ENCODE results near the gene ATP6V1C2. TPM values are rescaled to one million over a fixed set of nuclear protein-coding genes. Genes with fewer than 3 reads are reported as not detected.

Gene ATP6V1C2
- total and polyA plus RNA-seq, 2 donors (not counting 1 experiment from before 2014, with no cell fraction given): under 0.01 TPM; not detected in 1

GRCh38 chr2:10788855-10789254 lies 67.4 kb downstream of the ATP6V1C2 start:
- no peaks in the 10 kb centered on the region for H3K79me2 ChIP-seq (ENCODE audit: control insufficient read depth, insufficient read depth, low read length)
- peaks cover 24% of the 10 kb centered on the region for H3K36me3 ChIP-seq (ENCODE audit: control insufficient read depth, insufficient read depth, low read length)
- TF ChIP-seq EZH2 (IDR thresholded peaks at IDR 0.05; ENCODE audit: low read length, missing control alignments): no peak
- TF ChIP-seq, protein P1, sequence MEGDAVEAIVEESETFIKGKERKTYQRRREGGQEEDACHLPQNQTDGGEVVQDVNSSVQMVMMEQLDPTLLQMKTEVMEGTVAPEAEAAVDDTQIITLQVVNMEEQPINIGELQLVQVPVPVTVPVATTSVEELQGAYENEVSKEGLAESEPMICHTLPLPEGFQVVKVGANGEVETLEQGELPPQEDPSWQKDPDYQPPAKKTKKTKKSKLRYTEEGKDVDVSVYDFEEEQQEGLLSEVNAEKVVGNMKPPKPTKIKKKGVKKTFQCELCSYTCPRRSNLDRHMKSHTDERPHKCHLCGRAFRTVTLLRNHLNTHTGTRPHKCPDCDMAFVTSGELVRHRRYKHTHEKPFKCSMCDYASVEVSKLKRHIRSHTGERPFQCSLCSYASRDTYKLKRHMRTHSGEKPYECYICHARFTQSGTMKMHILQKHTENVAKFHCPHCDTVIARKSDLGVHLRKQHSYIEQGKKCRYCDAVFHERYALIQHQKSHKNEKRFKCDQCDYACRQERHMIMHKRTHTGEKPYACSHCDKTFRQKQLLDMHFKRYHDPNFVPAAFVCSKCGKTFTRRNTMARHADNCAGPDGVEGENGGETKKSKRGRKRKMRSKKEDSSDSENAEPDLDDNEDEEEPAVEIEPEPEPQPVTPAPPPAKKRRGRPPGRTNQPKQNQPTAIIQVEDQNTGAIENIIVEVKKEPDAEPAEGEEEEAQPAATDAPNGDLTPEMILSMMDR (conservative IDR thresholded peaks at IDR 0.05 in 1 of 2, IDR thresholded peaks at IDR 0.05 in 1 of 2; ENCODE audit: low read depth in 1 of 2, low read length in 2 of 2): no peak
- H3K27ac ChIP-seq (ENCODE audit: insufficient read depth, low read length): no peak overlapping the region
- no peaks in the 10 kb centered on the region for H3K27me3 ChIP-seq (ENCODE audit: control insufficient read depth, insufficient read depth, low read length)
- no peaks in the 10 kb centered on the region for H3K4me1 ChIP-seq (ENCODE audit: control insufficient read depth, extremely low read depth, insufficient read depth, low read length)
- no peak overlapping the region for H3K4me2 ChIP-seq (ENCODE audit: extremely low read depth, insufficient read depth, low read length)
- DNase-seq (ENCODE audit: low read depth in 2 of 2): no peak
- no peak overlapping the region for H3K4me3 ChIP-seq (replicated peaks in 1 of 4; ENCODE audit: control extremely low read depth in 1 of 4, insufficient read depth in 1 of 4, low read depth in 3 of 4, low read length in 4 of 4)
- H2AFZ ChIP-seq (ENCODE audit: low read length): no peak overlapping the region
- H3K9ac ChIP-seq (ENCODE audit: insufficient read depth, low read length): no peak overlapping the region
- no peaks in the 10 kb centered on the region for H4K20me1 ChIP-seq (ENCODE audit: control insufficient read depth, extremely low read depth, insufficient read depth, low read length)
- H3K9me3 ChIP-seq (ENCODE audit: control insufficient read depth, insufficient read depth, low read depth, low read length): no peaks in the 10 kb centered on the region

- Histone ChIP-seq H4K20me1 (ENCODE audit: control insufficient read depth, extremely low read depth, insufficient read depth, low read length) (no peaks in the 10 kb centered on the region), H3K36me3 (ENCODE audit: control insufficient read depth, insufficient read depth, low read length) (peaks cover 18% of the 10 kb centered on the region), H3K4me3 (replicated peaks in 1 of 4; ENCODE audit: control extremely low read depth in 1 of 4, insufficient read depth in 1 of 4, low read depth in 3 of 4, low read length in 4 of 4) (no peak overlapping the region), H3K27me3 (ENCODE audit: control insufficient read depth, insufficient read depth, low read length) (no peaks in the 10 kb centered on the region), H3K79me2 (ENCODE audit: control insufficient read depth, insufficient read depth, low read length) (peaks cover under 1% of the 10 kb centered on the region), H3K27ac (ENCODE audit: insufficient read depth, low read length) (no peak overlapping the region), H3K4me1 (ENCODE audit: control insufficient read depth, extremely low read depth, insufficient read depth, low read length) (no peaks in the 10 kb centered on the region), H3K9ac (ENCODE audit: insufficient read depth, low read length) (no peak overlapping the region), H3K4me2 (ENCODE audit: extremely low read depth, insufficient read depth, low read length) (no peak overlapping the region), H3K9me3 (ENCODE audit: control insufficient read depth, insufficient read depth, low read depth, low read length) (no peaks in the 10 kb centered on the region), H2AFZ (ENCODE audit: low read length) (no peak overlapping the region)
- DNase-seq (ENCODE audit: low read depth in 2 of 2): no peak
- TF ChIP-seq, protein P1 (conservative IDR thresholded peaks at IDR 0.05 in 1 of 2, IDR thresholded peaks at IDR 0.05 in 1 of 2; ENCODE audit: low read depth in 1 of 2, low read length in 2 of 2): no peak
- TF ChIP-seq EZH2 (IDR thresholded peaks at IDR 0.05; ENCODE audit: low read length, missing control alignments): no peak
These were observed 69.0 kb downstream of the ATP6V1C2 start for GRCh38 chr2:10790228-10790973.

GRCh38 chr2:10792001-10792634 lies 70.7 kb downstream of the ATP6V1C2 start:
- Histone ChIP-seq H3K27me3 (ENCODE audit: control insufficient read depth, insufficient read depth, low read length) (no peaks in the 10 kb centered on the region), H3K9me3 (ENCODE audit: control insufficient read depth, insufficient read depth, low read depth, low read length) (no peaks in the 10 kb centered on the region), H4K20me1 (ENCODE audit: control insufficient read depth, extremely low read depth, insufficient read depth, low read length) (no peaks in the 10 kb centered on the region), H3K79me2 (ENCODE audit: control insufficient read depth, insufficient read depth, low read length) (peaks cover 5% of the 10 kb centered on the region), H3K4me1 (ENCODE audit: control insufficient read depth, extremely low read depth, insufficient read depth, low read length) (no peaks in the 10 kb centered on the region), H2AFZ (ENCODE audit: low read length) (no peak overlapping the region), H3K36me3 (ENCODE audit: control insufficient read depth, insufficient read depth, low read length) (peaks cover 16% of the 10 kb centered on the region), H3K4me2 (ENCODE audit: extremely low read depth, insufficient read depth, low read length) (no peak overlapping the region), H3K27ac (ENCODE audit: insufficient read depth, low read length) (no peak overlapping the region), H3K9ac (ENCODE audit: insufficient read depth, low read length) (no peak overlapping the region), H3K4me3 (replicated peaks in 1 of 4; ENCODE audit: control extremely low read depth in 1 of 4, insufficient read depth in 1 of 4, low read depth in 3 of 4, low read length in 4 of 4) (no peak overlapping the region)
- TF ChIP-seq, protein P1 (conservative IDR thresholded peaks at IDR 0.05 in 1 of 2, IDR thresholded peaks at IDR 0.05 in 1 of 2; ENCODE audit: low read depth in 1 of 2, low read length in 2 of 2): no peak
- no peak for TF ChIP-seq EZH2 (IDR thresholded peaks at IDR 0.05; ENCODE audit: low read length, missing control alignments)
- no peak for DNase-seq (ENCODE audit: low read depth in 2 of 2)
